Neural progenitor cell (in vitro differentiated cells): ENCODE results near the gene HSD17B1. TPM values are rescaled to one million over a fixed set of nuclear protein-coding genes. Genes with fewer than 3 reads are reported as not detected.
A peak's percentile ranks its signal among the peaks of the same experiment; 100 is the strongest.

ENCODE experiments used
- DNase-seq: peaks from one replicate; pipeline ENCODE4 v3.0.0-alpha.2; 2016; ENCODE audit warnings: low spot score
- H2AFZ ChIP-seq: fragments of 200-600 bp; sonication (generic); replicated peaks from 2 replicates; pipeline ENCODE4 v1.6.1; 2016; ENCODE audit warnings: antibody characterized with exemption
- H3F3A ChIP-seq: fragments of 200-600 bp; sonication (generic); 2 replicates; pipeline ENCODE4 v1.6.1; 2016; ENCODE audit warnings: antibody characterized with exemption, low read depth
- H3K27ac ChIP-seq: fragments of 200-600 bp; sonication (generic); 2 replicates; pipeline ENCODE4 v1.5.1; 2016; ENCODE audit warnings: mild to moderate bottlenecking
- H3K27me3 ChIP-seq: fragments of 200-600 bp; sonication (generic); 2 replicates; pipeline ENCODE4 v1.6.1; 2016; ENCODE audit warnings: mild to moderate bottlenecking, moderate library complexity
- H3K36me3 ChIP-seq: fragments of 200-600 bp; sonication (generic); 2 replicates; pipeline ENCODE4 v1.5.1; 2016
- H3K4me1 ChIP-seq: fragments of 200-600 bp; sonication (generic); 2 replicates; pipeline ENCODE4 v1.6.1; 2016; ENCODE audit warnings: mixed run types
- H3K4me2 ChIP-seq: fragments of 200-600 bp; sonication (generic); 2 replicates; pipeline ENCODE4 v1.6.1; 2016
- H3K4me3 ChIP-seq: fragments of 200-600 bp; sonication (generic); 2 replicates; pipeline ENCODE4 v1.5.1; 2016
- H3K79me2 ChIP-seq: fragments of 200-600 bp; sonication (generic); 2 replicates; pipeline ENCODE4 v1.6.1; 2016; ENCODE audit warnings: low read depth
- H3K9ac ChIP-seq: fragments of 200-600 bp; sonication (generic); 2 replicates; pipeline ENCODE4 v1.6.1; 2016
- H3K9me3 ChIP-seq: fragments of 200-600 bp; sonication (generic); 2 replicates; pipeline ENCODE4 v1.5.1; 2016; ENCODE audit warnings: low read depth
- H4K20me1 ChIP-seq: fragments of 200-600 bp; sonication (generic); 2 replicates; pipeline ENCODE4 v1.6.1; 2016; ENCODE audit warnings: low read depth
- H3K27ac Mint-ChIP-seq: 3 replicates; pipeline ENCODE4 v1.8.0; 2021; ENCODE audit warnings: mixed read lengths
- H3K27me3 Mint-ChIP-seq: 2 replicates; pipeline ENCODE4 v1.8.0; 2022; ENCODE audit warnings: low read depth, mild to moderate bottlenecking, inconsistent platforms, moderate library complexity, mixed read lengths; ENCODE audit not compliant: insufficient read depth
- H3K36me3 Mint-ChIP-seq: 3 replicates; pipeline ENCODE4 v1.8.0; 2021; ENCODE audit warnings: mixed read lengths
- H3K4me1 Mint-ChIP-seq: 3 replicates; pipeline ENCODE4 v1.8.0; 2021; ENCODE audit warnings: mixed read lengths
- H3K4me3 Mint-ChIP-seq: 3 replicates; pipeline ENCODE4 v1.8.0; 2021; ENCODE audit warnings: mild to moderate bottlenecking, moderate library complexity, mixed read lengths
- H3K9me3 Mint-ChIP-seq: 3 replicates; pipeline ENCODE4 v1.8.0; 2020; ENCODE audit warnings: mixed read lengths
- EZH2 ChIP-seq: fragments of 200-600 bp; sonication (generic); IDR thresholded peaks from 2 replicates; pipeline ENCODE4 v1.6.1; 2017; ENCODE audit warnings: antibody characterized with exemption, mild to moderate bottlenecking, moderate library complexity
- EZH2phosphoT487 ChIP-seq: fragments of 200-600 bp; sonication (generic); IDR thresholded peaks from 2 replicates; pipeline ENCODE4 v1.6.1; 2017; ENCODE audit warnings: antibody characterized with exemption
- total RNA-seq: library from RNA; depleted of rRNA; stranded (reverse); fragments of >200 nt; gene quantifications from 2 replicates; pipeline ENCODE4 v1.2.3, GENCODE V29; 2015; ENCODE audit warnings: low replicate concordance
- TF ChIP-seq, protein P1 (sequence below): fragments of 200-600 bp; sonication (generic); IDR thresholded peaks from 2 replicates; pipeline ENCODE4 v1.5.1; 2017; ENCODE audit warnings: antibody characterized with exemption, mild to moderate bottlenecking

Gene HSD17B1
- total RNA-seq, 1 donor from 2014 or later: 2.2 TPM

- peaks cover 42% of the 10 kb centered on the region for H3K4me1 Mint-ChIP-seq
- H3K4me3 ChIP-seq: no peak overlapping the region
Measured at GRCh38 chr17:42514867-42515266, 37.9 kb upstream of the HSD17B1 start.

GRCh38 chr17:42517516-42517915 lies 35.2 kb upstream of the HSD17B1 start:
- Histone ChIP-seq H3K79me2 (no peaks in the 10 kb centered on the region), H3K36me3 (no peaks in the 10 kb centered on the region), H3K4me3 (no peak overlapping the region), H3K9ac (no peak overlapping the region), H3K4me2 (no peak overlapping the region), H3F3A (peaks cover 17% of the 10 kb centered on the region), H3K27ac (no peak overlapping the region), H4K20me1 (no peaks in the 10 kb centered on the region), H3K27me3 (no peaks in the 10 kb centered on the region), H2AFZ (no peak overlapping the region), H3K9me3 (no peaks in the 10 kb centered on the region), H3K4me1 (peaks cover 24% of the 10 kb centered on the region)
- Mint-ChIP-seq H3K27me3 (peaks cover 10% of the 10 kb centered on the region), H3K36me3 (peaks cover 16% of the 10 kb centered on the region), H3K9me3 (no peaks in the 10 kb centered on the region), H3K27ac (peak overlapping the region; percentile 97), H3K4me1 (peaks cover 66% of the 10 kb centered on the region), H3K4me3 (no peak overlapping the region)
- DNase-seq: peak; percentile 78
- TF ChIP-seq EZH2phosphoT487 (no peak), EZH2 (no peak)
- TF ChIP-seq, protein P1, sequence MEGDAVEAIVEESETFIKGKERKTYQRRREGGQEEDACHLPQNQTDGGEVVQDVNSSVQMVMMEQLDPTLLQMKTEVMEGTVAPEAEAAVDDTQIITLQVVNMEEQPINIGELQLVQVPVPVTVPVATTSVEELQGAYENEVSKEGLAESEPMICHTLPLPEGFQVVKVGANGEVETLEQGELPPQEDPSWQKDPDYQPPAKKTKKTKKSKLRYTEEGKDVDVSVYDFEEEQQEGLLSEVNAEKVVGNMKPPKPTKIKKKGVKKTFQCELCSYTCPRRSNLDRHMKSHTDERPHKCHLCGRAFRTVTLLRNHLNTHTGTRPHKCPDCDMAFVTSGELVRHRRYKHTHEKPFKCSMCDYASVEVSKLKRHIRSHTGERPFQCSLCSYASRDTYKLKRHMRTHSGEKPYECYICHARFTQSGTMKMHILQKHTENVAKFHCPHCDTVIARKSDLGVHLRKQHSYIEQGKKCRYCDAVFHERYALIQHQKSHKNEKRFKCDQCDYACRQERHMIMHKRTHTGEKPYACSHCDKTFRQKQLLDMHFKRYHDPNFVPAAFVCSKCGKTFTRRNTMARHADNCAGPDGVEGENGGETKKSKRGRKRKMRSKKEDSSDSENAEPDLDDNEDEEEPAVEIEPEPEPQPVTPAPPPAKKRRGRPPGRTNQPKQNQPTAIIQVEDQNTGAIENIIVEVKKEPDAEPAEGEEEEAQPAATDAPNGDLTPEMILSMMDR: peak; percentile 95

More at GRCh38 chr17:42514867-42515266, 37.9 kb upstream of the HSD17B1 start:
- Histone ChIP-seq H2AFZ (no peak overlapping the region), H3K9me3 (no peaks in the 10 kb centered on the region), H4K20me1 (no peaks in the 10 kb centered on the region), H3K9ac (no peak overlapping the region), H3K4me2 (no peak overlapping the region), H3F3A (peaks cover 8% of the 10 kb centered on the region), H3K36me3 (no peaks in the 10 kb centered on the region), H3K27me3 (no peaks in the 10 kb centered on the region), H3K27ac (peak overlapping the region; percentile 84), H3K4me1 (peaks cover 16% of the 10 kb centered on the region), H3K79me2 (no peaks in the 10 kb centered on the region)
- peak; percentile 44 for DNase-seq
- Mint-ChIP-seq H3K27me3 (peaks cover 5% of the 10 kb centered on the region), H3K27ac (peak overlapping the region; percentile 88), H3K4me3 (peak overlapping the region; percentile 60), H3K9me3 (no peaks in the 10 kb centered on the region), H3K36me3 (peaks cover 22% of the 10 kb centered on the region)
- TF ChIP-seq, protein P1: no peak
- TF ChIP-seq EZH2phosphoT487 (no peak), EZH2 (no peak)

- peaks cover 24% of the 10 kb centered on the region for H3K4me1 ChIP-seq
- Mint-ChIP-seq H3K4me1 (peaks cover 68% of the 10 kb centered on the region), H3K36me3 (peaks cover 17% of the 10 kb centered on the region), H3K9me3 (no peaks in the 10 kb centered on the region), H3K27me3 (peaks cover 10% of the 10 kb centered on the region), H3K4me3 (peak overlapping the region; percentile 60), H3K27ac (peak overlapping the region; percentile 97)
- H3K79me2 ChIP-seq: no peaks in the 10 kb centered on the region
- H3K9ac ChIP-seq: no peak overlapping the region
- peaks cover 17% of the 10 kb centered on the region for H3F3A ChIP-seq
- H3K27me3 ChIP-seq: no peaks in the 10 kb centered on the region
- no peaks in the 10 kb centered on the region for H3K9me3 ChIP-seq
- H3K4me3 ChIP-seq: no peak overlapping the region
- H2AFZ ChIP-seq: no peak overlapping the region
- TF ChIP-seq, protein P1: no peak
- TF ChIP-seq EZH2: no peak
- no peak for TF ChIP-seq EZH2phosphoT487
- no peak for DNase-seq
- no peaks in the 10 kb centered on the region for H3K36me3 ChIP-seq
- no peaks in the 10 kb centered on the region for H4K20me1 ChIP-seq
- H3K4me2 ChIP-seq: no peak overlapping the region
- no peak overlapping the region for H3K27ac ChIP-seq
Measured at GRCh38 chr17:42518046-42518754, 34.5 kb upstream of the HSD17B1 start.
